ENCODE results near the gene ZNF554.
A peak's percentile ranks its signal among the peaks of the same experiment; 100 is the strongest.

ZNF554 gene

DNA sequence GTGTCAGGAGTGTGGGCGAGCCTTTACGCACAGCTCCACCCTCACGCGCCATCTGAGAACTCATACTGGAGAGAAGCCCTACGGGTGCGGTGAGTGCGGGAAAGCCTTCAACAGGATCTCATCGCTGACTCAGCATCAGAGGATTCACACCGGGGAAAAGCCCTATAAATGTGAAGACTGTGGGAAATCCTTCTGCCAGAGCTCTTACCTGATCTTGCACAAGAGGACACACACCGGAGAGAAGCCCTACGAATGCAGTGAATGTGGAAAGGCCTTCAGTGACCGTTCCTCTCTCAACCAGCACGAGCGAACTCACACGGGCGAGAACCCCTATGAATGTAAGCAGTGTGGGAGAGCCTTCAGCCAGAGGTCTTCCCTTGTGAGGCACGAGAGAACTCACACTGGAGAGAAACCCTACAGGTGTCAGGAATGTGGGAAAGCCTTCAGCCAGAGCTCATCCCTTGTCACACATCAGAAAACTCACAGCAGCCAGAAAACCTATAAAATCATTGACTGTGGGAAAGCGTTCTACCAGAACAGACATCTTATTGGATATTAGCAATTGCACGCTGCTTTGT, 14.7 kb downstream of the ZNF554 start:
- no peak for DNase-seq

DNA sequence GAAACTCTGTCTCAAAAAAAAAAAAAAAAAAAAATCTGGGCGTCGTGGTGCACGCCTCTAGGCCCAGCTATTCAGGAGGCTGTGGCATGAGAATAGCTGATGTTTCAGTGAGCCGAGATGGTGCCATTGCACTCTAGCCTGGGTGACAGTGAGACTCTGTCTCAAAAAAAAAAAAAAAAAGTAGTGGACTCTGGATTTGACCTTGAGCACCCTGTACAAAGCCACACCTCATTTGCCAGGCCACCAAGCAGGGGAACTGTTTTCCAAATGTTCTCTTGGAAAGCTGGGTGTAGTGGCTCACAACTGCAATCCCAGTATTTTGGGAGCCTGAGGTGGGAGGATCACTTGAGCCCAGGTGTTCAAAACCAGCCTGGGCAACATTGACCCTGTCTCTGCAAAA, 17.8 kb downstream of the ZNF554 start:
- no peak for DNase-seq

DNA sequence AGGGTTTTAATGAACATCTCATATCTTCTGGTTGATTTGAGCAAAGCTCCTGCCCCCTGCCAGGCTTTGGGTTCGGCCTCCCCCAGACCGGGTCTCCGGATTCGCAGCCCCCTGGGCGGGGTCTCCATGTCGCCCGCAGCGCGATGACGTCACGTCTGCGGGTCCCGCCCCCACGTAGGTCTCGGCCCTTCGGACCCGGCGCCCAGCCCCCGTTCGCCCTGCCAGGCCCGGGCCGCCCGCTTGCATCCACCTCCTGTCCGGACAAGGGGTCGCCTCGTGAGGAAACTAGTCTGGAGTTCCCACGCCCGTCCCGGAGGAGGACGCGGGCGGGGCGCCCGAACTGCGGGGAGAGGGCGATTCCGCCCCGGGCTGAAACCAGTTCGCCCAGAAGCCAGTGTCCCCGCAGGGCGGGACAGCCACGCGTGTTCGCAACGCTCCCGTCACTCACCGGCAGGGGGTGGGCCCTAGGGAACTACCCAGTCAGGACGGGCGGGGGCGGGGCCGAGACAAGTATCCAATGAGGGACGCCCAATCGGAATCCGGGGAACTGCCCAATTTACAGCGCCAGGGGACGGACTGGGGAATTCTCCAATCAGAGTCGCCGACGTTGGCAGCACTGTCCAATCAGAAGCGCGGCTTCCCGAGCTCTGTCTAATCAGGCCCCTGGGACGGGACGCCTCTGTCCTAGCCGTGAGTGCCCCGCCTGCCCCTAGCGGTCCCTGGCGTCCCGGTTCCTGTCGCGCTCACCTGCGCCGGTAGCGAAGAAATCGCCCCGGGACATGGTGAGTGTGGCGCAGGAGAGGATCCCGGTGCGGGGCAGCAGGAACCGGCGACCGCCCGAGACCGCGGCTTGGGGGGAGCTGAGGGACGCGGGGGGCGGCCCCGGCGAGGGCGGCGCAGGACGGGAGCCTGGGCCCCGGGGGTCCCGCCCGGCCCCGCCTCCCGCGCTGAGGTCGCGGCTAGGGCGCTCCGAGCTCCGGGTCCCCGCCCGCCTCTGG, 21.4 kb downstream of the ZNF554 start, which contains the start of gene ZNF555:
Gene ZNF555 (plus strand): TSS at position 682 of the 998 bp plus-strand sequence. CDS start 98 bp downstream, at position 780.
- DNase-seq: no peak

DNA sequence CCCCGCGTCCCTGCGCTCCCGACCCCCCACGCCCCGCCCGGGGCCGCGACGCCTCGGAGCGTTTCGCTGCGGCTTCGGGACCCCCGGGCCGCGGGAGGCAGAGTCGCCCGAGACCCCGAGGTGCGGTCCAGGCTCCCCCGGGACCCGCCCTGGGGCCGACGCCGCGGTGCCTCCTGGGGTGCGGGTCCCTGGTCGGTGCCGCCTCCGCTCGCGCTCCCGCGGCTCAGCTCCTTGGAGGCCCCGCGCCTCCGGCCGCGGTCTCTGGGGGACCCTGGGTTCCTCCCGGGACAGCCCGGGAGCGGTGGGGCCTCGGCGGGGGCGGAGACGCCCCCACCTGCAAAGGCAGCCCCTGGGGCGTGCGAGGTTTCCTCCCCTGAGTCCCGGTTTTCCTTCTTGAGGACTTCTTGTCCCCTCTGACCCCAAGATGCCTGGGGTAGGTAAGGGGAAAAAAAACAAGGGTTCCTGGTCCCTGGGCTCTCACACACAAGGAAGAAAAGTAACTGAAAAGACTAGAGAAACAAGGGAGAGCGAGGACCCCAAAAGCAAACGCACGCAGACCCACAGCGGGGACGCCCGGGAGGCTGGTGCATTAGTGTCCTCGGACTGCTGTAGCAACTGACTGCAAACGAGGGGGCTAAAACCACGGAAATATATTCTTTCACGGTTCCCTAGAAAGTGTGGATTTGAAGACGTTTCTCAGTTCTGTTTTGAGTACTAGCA, 22.3 kb downstream of the ZNF554 start:
- no peak for DNase-seq

DNA sequence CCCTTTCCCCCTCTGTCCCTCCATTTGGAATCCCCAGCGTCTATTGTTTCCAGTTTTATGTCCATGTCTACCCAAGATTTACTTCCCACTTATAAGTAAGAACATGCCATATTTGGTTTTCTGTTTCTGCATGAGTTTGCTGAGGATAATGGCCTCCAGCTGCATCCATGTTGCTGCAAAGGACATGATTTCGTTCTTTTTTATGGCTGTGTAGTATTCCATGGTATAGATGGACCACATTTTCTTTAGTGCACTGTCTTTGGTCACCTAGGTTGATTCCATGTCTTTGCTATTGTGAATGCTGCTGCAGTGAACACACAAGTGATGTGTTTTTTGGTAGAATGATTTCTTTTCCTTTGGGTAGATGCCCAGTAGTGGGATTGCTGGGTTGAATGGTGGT, 25.4 kb downstream of the ZNF554 start:
- DNase-seq: no peak

DNA sequence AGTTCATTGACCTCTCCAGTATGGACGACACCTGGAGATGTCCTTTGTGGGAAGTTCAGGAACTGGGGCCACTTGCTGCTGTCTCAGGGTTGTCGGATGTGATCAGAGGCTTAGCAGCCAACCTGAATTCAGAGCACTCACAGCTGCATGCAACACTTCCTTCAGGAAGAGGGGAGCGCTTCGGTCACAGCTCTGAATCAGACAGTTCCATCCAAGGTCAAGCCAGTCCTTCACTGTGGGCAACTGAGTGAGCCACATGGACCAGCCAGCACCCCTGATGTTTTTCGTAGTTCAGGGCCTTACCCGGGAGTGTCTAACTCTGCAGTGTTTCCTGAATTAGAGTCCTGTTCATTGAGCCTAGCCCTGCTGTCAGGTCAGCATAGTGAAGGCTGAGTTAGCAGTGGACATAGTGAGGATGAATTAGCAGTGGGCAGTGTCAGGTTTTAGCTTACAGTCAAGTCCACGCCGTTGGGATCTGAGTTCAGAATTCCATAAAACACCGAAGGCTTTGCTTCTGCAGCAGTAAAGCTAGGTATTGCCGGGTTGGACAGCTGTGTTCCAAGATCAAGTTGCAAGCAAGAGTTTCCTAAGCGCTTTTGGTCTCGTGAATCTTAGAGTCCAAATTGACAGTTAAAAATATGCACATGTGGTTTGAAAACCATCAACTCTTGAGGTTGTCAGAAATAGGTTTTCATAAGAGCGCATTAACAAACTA, 26.7 kb downstream of the ZNF554 start:
- DNase-seq: no peak

DNA sequence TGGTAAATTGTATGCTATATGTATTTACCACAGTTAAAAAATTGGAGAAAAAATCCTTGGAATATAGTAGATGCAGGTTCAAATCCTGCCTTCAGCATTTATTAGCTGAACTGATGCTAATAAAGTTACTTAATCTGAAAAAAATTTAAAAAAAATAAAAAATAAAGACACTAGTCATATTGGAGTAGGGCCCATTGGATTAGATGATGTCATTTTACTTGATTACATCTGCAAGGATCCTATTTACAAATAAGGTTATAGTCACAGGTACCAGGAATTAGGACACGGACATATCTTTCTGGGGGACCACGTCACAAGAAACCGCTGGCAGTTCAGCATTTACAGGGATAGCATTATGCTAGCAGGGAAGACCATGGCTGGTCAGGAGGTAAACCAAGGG, 27.8 kb downstream of the ZNF554 start:
- DNase-seq: no peak

DNA sequence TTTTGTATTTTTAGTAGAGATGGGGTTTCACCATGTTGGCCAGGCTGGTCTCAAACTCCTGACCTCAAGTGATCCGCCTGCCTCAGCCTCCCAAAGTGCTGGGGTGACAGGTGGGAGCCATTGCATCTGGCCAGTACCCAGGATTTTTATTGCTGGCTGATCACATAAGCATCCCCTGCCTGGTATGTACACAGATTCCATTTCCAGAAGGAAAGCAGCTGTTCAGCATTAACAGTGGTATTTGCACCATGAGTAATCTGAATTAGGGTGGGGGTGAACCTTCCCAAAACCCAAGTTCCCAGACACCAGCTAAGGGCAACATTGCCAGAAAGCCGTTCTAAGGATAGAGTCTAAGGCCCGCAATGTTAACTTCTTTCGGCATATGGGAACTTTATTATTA, 28.9 kb downstream of the ZNF554 start:
- DNase-seq: no peak

DNA sequence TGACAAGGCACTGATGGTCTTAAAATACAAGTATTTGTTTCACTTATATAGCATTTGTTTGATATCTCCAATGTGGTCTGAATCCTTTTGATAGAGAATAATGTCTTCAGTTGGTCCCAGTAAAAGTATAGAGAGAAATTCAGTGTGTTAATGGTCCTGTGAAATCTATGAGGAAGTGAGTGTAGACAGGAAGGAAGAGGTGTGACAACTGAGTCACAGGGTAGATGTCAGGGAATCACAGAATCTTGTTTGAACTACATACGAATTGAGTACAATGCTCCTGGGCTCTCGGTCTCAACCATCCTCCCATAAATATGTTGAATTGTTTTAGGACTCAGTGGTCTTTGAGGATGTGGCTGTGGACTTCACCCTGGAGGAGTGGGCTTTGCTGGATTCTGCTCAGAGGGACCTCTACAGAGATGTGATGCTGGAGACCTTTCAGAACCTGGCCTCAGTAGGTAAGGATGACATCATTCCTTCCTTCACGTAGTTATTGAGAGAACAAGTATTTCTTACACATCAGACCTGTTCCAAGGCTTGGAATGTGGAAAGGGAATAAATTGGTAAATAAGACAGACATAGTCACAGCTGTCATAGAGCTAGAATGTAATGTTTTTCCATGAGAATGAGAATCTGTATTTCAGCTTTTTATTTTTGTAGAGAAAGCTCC, 30.7 kb downstream of the ZNF554 start:
- no peak for DNase-seq

DNA sequence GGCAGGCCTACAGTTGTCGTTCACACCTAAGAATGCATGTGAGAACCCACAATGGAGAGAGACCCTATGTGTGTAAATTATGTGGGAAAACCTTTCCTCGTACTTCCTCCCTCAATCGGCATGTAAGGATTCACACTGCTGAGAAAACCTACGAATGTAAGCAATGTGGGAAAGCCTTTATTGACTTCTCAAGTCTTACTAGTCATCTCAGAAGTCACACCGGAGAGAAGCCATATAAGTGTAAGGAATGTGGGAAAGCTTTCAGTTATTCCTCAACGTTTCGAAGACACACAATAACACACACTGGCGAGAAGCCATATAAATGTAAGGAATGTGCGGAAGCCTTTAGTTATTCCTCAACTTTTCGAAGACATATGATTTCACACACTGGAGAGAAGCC, 32.9 kb downstream of the ZNF554 start:
- no peak for DNase-seq

DNA sequence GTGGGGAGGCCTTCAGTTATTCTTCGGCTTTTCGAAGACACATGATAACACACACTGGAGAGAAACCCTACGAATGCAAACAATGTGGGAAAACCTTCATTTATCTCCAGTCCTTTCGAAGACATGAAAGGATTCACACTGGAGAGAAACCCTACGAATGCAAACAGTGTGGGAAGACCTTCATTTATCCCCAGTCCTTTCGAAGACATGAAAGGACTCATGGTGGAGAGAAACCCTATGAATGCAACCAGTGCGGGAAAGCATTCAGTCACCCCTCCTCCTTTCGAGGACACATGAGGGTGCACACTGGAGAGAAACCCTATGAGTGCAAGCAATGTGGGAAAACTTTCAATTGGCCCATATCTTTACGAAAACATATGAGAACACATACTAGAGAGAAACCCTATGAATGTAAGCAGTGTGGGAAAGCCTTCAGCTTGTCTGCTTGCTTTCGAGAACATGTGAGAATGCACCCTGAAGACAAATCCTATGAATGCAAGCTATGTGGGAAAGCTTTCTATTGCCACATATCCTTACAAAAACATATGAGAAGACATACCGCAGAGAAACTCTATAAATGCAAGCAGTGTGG, 33.4 kb downstream of the ZNF554 start:
- no peak for DNase-seq

DNA sequence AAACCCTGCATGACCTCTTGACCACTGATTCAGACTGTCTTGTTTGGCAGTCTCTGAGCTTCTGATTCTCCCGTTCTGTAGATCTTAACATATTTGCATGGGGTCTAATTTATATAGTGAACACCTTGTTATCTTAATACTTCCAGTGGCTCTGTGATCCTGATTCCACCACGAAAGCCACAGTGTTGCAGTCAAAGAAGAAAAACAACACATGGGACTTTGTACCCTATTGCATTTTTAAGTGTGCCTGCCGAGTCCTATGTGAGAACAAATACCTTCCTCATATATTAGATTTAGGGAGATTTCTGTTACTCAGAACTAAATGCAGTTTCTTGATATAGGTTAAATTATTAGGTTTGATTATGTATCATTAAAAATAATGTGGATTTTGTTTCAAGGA, 35.2 kb downstream of the ZNF554 start:
- no peak for DNase-seq

DNA sequence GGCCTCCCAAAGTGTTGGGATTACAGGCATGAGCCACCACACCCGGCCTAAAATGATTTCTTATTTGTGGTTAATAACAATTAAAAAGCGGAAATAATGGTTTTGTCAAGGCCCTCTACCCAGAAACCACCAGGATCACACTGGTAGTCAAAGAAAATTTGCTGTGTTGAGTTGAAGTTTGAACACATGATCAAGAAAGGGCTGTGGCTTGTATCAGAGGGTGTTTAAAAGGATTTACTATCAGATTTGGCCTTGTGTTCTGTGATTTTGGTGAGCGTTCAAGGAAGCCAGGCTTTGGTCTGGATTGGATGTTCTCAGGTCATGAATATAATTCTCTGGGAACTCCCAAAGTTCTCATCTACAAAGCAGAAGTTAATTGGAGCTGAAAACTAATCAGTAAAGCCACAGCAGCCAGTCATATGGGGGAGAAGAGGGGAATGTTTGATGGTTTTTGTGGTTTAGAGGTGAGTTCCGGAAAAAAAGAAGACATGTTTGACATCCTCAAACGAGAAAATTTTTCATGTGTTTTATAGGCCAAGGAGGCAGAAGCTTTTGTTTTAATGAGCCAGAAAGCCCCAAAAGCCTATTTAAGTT, 36.9 kb downstream of the ZNF554 start:
- no peak for DNase-seq

DNA sequence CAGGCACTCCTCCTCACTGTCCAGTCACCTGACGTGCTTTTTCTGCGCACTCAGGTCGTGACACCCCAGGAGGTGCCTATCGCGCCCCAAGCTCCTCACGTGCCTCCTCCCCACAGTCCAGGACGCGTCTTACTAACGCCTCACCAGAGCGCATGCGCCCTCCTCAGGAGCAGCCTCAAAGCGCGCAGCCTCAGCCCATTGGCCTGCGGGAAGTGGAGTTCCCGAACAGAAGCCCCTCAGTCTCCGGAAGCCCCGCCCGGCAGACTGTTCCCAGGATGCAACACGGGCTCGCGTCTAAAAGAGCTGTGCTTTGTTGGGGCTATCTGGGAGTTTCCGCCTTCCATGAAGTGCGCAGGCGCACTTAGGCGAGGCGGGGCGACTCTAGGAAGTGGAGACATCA, 39.2 kb downstream of the ZNF554 start:
- DNase-seq: no peak

DNA sequence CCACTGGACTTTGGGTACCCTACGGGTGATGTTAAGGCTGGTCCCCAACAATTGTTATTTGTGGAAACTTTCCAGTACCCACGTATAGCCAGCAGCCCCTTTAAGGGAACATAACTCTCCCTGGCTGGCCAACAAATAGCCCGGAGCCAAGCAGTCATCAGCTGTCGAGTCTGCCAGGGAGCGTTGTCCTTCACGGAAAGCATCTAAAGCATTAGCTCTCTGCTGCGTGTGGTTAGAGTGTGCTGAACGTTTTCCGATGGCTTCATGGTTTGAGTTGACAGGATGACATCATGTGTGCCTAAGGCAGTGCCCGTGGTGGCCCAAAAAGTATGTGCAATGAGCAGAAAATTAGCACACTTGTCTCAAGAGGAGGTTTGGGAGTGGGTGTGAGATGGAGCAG, 44.1 kb downstream of the ZNF554 start:
- no peak for DNase-seq

DNA sequence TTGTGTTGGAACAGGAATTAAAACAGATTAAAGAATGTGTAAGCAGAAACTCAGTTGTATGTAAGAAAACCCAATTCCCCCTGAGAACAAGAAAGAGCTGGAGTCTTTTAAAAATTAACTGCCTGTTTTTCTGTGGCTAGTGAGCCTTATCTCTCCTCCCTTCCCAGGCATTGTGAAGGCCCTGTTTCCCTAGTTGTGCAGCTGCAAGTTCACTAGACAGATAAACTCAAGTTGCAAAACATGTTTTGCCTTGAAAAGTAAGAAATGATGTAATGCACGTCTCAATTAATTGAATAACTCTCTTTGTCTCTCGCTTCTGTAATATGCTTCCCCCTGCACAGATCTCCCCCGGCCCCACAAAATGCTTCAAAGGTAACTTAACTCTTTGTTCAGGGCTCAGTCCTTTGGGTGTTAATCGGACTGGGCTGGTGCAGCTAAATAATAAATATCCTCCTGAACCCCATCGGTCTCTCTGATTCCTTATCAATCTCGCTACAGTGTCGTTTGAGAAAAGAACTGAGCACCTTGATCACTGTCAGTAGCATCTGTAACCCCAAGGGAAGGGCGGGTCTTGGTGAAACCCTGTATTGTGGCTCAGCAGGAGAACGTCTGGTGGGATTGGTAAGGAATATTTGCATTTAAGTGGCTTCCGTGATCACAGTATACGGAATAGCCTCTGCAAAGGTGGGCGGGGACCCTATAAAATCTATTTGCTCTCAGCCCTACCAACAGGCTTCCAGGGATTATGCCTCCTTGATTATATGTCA, 45.8 kb downstream of the ZNF554 start:
- DNase-seq: no peak

DNA sequence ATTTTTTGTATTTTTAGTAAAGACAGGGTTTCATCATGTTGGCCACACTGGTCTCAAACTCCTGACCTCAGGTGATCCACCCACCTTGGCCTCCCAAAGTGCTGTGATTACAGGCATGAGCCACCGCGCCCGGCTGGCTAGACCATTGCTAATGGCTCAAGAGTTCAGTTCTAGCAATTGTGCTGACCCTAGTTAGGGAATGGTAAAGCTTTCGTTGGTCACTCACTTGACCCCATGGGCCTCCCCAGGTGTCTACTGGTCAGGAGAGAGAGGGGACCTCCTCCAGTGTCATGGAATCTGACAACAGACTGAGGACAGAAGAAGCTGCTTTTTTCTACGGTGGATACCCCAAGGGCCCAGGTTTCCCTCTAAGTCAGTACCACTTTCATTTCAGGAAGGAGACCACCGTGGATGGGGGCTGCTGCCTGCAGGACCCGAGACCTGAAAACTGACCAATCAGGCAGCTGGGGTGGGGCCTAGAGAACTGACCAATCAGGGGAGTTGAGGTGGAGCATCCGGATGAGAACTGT, 46.9 kb downstream of the ZNF554 start:
- DNase-seq: no peak

DNA sequence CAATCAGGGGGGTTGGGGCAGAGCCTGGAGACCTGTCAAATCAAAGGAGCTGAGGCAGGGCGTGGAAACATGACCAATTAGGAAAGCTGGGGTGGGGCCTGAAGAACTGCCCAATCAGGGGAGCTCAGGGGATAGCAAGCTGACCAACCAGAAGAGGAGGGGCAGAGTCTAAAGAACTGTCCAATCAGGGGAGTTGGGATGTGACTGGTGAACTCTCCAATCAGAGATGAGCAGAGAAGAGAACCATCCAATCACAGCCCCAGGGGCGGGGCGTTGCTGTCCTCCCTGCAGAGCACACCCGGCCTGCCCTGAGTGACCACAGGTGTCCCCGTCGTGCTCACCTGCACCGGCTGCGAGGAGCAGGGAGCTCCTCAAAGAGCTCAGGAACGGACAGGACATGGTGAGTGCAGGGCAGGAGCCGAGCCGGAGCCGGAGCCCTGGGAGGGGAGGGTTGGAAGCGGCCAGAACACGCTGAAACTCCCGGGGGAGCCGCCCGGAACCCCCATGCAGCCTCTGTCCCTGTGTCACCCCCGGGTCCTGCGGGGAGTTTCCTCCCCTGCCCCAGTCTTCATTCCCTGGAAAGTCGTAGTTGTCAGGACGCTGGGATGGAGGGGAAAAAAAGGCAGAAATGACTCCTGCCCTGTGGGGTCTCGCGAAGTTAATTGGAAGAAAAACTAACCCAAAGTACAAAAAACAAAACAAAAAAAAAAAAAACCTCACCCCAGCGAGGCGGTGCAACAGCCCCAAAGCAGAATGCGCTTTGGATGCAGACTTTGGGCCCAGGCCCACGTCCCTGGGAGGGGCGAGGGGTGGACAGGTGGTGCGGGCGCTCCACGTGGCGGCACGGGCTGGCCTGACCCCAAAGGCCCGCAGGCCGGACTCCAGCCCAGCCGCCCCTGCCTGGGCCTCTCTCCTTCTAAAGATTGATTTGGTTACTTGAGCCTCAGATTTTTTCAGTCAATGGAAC, 47.6 kb downstream of the ZNF554 start, which contains the start of gene ZNF556:
Gene ZNF556 (plus strand): TSS at position 311 of the 967 bp plus-strand sequence. CDS start 87 bp downstream, at position 398.
- peak; percentile 31 for DNase-seq

DNA sequence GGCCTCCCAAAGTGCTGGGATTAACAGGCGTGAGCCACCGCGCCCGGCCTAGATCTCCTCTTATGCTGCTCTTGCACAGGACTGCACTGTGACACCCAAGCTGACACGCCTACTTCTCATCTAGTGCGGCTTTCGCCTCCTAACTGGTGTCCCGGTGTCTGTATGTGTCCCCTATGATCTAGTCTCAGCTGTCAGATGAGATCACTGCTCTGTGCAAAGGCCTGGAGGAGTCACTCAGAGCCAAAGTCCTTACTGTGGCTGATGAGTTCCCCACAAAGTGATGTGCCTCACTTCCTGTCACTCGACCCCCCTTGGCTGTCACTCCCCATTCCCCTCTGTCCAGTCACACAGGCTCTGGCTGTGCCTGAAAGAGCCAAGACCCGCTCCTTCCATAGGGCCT, 50.0 kb downstream of the ZNF554 start:
- DNase-seq: no peak

Data from NCI-H1436 (cell line).